HG03571 (cell line): ENCODE data around the gene PRDM16.

Source experiments
- ATAC-seq: cut with Tn5 transposase; IDR thresholded peaks from one replicate; pipeline ENCODE4 v1.9.1; 2021; ENCODE audit not compliant: unreplicated experiment

PRDM16 gene

DNA sequence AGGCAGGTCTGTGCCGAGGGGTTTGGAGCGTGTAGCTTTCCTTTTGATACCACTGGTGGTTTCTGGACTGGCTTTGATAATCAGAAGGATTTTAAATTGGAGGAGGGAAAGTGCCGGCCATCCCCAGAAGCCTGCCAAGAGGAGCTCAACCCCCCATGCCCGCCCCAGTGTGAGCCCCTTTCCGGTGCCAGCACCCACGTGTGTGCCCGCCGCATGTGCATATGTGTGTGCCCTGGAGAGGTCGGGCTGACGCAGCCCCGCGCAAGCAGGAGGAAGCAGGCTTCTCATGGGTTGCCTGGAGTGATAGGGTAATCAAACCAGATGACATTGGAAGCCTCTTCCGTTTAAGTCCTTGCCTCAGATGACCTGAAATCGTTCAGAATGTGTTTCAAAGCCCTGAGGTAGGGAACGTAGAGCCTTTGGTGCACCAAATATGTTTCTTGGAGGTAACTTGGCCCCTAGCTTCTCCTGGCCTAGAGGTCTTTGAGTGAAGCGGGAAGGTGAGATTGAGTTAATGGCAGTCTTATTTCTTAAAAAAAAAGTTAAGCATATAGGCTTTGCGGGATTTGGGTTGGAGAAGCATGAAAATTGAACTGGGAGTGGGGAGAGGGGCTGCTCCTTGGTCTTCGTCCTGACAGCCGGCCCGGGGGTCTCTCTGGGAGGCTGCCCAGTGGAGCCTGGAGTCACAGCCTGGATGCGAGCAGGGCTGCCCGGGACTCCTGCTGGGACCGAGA is 351.4 kb downstream of the PRDM16 start:
- ATAC-seq, result no peak

DNA sequence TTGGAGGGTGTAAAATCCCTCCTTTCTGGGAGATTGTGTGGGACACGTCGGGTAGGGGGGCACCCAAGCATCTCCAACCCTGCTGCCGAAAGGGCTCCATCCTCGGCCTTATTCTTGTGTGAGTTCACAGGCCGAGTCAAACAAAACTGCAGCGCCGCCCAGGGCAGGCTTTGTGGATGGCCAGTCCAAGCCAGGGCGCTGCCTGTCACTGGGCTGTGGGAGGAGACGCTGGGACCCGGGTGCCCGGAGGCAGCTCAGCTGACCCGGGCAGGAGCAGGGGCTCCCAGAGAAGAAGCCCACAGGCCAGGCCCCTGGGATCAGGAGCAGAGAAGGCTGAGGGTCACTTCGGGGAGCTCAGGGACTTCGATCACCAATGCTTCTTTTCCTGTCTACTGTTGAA is 353.6 kb downstream of the PRDM16 start:
- ATAC-seq, result no peak

GRCh38 chr1:3423245-3423829 is 354.3 kb downstream of the PRDM16 start:
- ATAC-seq, result no peak

GRCh38 chr1:3423896-3424611 is 355.1 kb downstream of the PRDM16 start:
- ATAC-seq, result no peak

GRCh38 chr1:3425486-3426215 is 356.6 kb downstream of the PRDM16 start:
- ATAC-seq, result no peak

GRCh38 chr1:3426956-3427535 is 358.0 kb downstream of the PRDM16 start:
- ATAC-seq, result no peak

DNA sequence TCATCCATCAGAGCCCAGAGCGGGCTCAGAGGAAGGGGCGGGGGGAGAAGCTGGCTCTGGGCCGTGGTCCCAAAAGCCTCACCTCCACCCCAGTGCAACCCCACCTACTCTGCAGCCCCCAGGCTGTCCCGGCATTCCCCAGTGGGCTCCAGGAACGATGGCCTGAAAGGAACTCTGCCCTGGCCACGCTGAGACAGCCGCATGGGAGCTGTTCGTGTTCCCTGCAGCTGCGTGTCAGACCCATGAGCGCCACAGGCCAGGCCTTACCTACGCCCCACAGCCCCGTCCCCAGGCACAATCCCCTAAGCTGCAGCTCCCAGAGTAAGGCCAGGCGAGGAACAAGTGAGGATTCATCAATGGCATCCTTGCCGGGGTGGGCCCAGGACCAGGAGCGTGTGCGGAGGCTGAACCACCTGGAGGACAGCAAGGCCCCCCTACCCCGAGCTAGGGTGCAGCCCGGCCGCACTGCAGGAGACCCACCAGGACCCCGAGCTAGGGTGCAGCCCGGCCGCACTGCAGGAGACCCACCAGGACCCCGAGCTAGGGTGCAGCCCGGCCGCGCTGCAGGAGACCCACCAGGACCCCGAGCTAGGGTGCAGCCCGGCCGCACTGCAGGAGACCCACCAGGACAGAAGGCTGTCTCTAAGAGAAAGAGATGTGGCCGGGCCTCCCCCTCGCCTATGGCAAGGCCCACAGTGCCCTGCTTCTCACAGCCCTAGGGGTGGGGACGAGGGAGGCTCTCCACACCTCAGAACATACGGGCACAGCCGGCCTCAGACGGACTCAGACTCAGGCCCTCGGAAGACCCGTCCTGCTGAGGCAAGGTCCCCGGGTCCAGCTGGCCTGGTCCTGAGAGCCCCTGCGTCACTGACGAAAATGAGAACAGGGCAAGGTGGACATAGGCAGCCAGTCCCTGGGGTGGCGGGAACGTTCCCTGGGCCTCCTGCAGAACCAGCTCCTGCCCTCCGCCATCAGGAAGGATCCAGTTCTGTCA is 359.0 kb downstream of the PRDM16 start:
- no peak for ATAC-seq

DNA sequence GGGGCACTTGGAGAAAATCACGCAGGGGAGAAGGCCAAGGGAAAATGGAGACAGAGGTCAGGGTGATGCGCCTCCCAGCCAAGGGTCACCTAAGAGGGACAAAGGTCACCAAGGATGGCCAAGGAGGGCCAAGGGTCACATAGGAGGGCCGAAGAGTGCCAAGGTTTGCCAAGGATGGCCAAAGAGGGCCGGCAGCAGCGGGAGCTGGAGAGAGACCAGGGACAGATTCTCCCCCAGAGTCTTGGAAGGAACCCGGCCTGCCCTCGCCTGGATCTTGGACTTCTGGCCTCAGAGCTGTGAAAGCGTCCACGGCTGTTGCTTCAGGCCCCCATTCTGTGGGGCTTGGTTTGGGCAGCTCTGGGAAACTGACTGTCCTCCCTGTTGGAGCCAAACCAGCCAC is 359.9 kb downstream of the PRDM16 start:
- ATAC-seq, result no peak

- no peak for ATAC-seq
These were observed 360.3 kb downstream of the PRDM16 start for GRCh38 chr1:3429320-3429719.

DNA sequence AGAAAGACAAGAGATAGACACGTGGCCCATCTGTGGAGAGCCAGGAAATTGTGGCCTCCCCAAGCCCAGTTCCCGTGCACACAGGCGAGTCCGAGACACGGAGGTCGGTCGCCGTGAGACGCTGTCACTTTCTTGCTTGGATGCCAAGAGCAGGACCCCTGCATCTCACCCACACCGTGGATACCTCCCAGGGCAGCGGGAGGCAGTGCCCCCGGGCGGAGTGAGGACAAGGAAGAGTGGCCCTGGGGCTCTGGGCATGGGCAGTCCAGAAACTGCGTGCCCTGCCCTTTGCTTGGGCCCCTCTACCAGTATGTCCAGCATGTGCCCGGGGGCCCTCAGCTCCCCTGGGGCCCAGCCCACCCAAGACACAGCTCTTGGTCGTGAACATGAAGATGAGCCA is 360.8 kb downstream of the PRDM16 start:
- ATAC-seq, result no peak

DNA sequence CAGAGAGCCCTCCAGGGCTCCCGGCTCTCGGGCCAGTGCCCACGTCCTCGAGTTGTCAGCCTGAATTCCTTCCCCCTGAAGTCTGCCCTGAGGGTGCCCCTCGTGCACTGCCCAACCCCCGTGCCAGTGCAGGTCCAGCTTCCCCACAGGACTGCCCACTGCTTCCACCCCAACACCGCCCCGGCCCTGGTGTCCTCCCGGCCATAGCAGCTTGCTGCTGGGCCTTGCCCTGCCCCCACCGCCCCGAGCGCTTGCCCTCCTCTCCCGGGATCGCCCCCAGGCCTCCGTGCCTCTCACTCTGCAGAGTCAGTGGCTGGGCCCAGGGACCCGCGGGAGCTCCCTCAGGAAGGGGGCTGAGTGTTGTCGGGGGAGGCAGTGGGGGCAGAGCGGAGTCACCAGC is 361.4 kb downstream of the PRDM16 start:
- no peak for ATAC-seq

GRCh38 chr1:3430820-3431219 is 361.8 kb downstream of the PRDM16 start:
- no peak for ATAC-seq

DNA sequence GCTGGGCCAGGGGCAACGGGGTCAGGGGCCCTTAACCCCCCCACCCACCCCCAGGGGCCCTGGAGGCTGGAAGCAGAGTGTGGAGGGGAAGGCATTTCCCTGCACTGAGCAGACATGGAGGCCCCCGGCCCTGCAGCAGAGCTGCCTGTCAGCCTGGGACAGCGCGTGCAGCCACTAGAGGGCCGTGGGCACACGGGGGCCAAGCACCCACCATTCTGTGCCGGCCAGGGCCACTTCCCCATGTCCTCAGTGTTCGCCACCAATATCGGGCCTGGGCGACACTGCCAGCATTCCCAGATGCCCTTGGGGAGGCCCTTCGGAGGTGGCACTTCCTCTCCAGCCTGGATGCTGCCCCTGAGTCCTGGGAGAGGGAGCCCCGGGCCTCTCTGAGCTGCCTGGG is 362.3 kb downstream of the PRDM16 start:
- ATAC-seq, result no peak

DNA sequence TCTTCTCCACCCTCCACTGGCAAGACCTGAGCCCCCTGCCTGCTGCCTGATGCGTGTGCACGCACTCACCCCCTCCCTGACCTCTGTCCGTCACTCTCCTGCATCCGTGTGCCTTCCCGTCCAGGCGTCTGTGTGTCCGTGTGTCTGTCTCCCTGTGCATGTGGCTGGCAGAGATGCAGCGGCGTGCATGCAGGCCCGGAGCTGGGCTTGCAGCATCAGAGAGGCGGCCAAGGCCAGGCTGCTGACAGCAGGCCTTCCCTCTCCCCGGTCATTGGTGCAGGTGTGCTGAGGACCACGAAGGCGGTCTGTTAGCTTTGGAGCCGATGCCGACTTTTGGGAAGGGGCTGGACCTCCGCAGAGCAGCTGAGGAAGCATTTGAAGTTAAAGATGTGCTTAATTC is 362.7 kb downstream of the PRDM16 start:
- ATAC-seq, result no peak

DNA sequence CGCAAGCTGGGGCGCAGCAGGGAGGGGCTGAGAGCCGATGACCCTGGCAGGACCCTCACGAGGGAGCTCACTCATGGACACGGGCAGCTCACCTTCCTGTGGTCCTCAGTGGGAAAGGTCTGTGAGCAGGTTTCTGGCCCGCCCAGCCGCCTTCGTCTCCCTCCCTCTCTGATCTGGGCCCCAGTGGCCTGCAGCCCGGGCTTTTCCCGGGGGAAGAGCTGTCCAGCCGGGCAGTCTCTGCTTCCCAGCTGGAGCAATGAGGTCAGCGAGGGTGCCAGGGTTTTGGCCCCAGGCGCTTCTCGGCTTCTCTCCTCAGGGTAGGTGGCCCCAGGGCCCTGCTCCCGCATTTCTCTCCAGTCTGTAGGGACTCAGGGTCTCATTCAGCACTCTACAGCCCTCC is 363.3 kb downstream of the PRDM16 start:
- no peak for ATAC-seq

DNA sequence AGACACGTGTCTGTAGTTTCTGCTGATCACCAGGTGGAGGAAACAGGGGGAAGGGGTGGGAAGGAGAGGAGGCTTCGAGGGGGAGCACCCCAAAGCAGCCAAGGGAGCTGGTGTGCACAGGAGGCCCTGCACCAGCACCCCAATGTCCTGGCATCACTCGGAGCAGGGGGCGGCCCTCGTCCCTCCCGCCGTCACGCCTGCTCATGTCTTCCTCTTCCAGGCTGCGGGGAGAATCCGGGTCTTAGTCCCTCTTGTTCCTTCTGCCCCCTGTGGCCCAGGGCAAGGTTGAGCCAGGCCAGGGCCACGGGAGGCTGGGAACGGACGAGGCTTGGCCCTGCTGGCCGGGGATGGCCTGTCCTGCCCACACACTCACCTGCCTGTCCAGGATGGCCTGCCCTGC is 364.1 kb downstream of the PRDM16 start:
- no peak for ATAC-seq

DNA sequence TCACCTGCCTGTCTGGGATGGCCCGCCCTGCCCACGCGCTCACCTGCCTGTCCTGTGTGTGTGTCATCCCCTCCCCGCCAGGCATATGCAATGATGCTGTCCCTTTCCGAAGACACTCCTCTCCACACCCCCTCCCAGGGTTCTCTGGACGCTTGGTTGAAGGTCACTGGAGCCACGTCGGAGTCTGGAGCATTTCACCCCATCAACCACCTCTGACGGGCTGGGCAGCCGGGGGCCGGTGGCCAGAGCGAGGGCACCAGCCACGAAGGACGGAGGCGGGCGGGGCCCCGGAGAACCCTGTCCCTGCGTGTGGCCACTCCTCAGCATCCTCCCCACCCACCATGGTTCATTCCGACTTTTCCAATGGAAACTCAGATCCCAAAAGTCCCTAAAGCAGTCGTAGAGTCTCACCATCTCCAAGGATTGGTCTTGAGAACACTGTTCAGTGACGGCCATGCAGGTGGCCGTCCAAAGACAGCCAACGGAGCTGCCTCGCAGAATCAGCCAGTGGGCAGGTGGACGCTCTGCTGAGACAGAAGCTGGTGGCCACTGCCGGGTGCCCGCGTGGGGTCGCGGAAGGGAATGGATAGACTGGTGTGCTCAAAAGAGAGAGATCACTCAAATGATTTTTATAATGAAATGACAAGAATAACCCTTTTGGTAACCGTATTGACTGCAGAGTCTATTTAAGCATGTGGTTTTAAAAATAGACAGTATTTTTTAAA is 364.8 kb downstream of the PRDM16 start:
- ATAC-seq, result no peak

DNA sequence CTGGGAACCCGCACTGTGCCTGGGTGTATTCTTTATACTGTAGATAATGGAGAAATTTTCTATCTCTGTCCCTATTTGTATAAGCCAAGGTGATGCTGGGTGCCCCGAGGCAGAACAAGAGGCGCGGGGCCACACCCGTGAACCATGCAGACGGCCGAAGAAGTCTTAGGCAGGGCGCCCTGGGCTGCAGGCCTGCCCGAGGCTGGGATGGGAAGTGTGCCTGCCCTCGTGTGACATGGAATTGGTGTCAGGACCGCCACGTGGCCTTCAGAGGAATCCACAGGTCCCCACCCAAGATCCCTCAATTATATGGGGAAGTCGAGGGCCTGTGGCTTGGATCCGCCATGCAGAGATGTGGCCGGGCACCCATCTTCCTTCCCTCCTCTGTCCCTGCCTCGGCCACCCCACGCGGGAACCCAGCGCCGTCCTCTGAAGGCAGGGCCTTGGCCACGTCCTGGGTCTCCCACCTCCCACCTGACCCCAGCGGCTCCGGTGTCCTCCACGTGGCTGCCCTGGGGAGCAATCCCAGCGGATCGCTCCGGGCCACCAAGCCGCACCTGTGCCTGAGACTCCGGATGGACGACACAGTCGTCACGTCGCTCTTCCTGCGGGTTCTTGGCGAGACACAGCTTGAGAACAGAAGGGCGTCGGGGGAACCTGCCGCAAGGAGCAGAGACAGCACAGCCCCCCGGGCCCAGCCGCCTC is 365.6 kb downstream of the PRDM16 start:
- no peak for ATAC-seq

DNA sequence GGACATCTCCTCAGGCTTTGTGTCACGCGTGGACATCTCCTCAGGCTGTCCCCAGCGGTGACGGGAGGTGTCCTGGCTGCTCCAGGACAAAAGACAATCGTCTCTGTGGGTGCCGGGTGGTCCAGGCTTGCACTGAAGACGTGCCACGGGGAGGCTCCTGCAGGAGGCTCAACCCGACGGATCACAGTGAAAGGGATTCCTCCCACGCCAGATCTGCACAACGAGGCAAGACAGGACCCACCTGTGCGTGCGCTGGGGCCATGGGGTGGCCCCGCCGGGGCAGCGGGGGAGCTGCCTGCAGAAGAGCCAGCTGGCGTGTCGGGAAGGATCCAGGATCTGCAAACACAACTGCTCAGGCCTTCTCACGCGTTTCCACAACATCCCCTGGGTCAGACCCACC is 366.7 kb downstream of the PRDM16 start:
- ATAC-seq, result no peak
